Neural crest cell (in vitro differentiated cells): ENCODE measurements around the gene UMPS. TPM values are rescaled to one million over a fixed set of nuclear protein-coding genes. Genes with fewer than 3 reads are reported as not detected.

Experiments
- DNase-seq: peaks from one replicate; pipeline ENCODE4 v3.0.0; 2021; ENCODE audit warnings: low read depth, mixed read lengths, low spot score
- H3K27ac Mint-ChIP-seq: one replicate; pipeline ENCODE4 v1.8.0; 2021; ENCODE audit warnings: mild to moderate bottlenecking, mixed read lengths; ENCODE audit not compliant: unreplicated experiment
- H3K27me3 Mint-ChIP-seq: 2 replicates; pipeline ENCODE4 v1.8.0; 2021; ENCODE audit warnings: low read depth, mild to moderate bottlenecking, mixed read lengths
- H3K36me3 Mint-ChIP-seq: 2 replicates; pipeline ENCODE4 v1.8.0; 2021; ENCODE audit warnings: low read depth, mild to moderate bottlenecking, mixed read lengths
- H3K4me1 Mint-ChIP-seq: 2 replicates; pipeline ENCODE4 v1.8.0; 2021; ENCODE audit warnings: mixed read lengths
- H3K4me3 Mint-ChIP-seq: one replicate; pipeline ENCODE4 v1.8.0; 2021; ENCODE audit warnings: mild to moderate bottlenecking, mixed read lengths
- H3K9me3 Mint-ChIP-seq: 2 replicates; pipeline ENCODE4 v1.8.0; 2021; ENCODE audit warnings: mixed read lengths
- total RNA-seq: library from RNA; stranded (reverse); gene quantifications from 2 replicates; pipeline ENCODE4 v1.2.1, GENCODE V29; 2021
- TF ChIP-seq, protein P1 (sequence below): fragments of 200-600 bp; sonication (generic); conservative IDR thresholded peaks from 2 replicates; pipeline ENCODE4 v1.5.0; 2021; ENCODE audit warnings: antibody characterized with exemption, mild to moderate bottlenecking

The UMPS gene
- total RNA-seq, 1 donor from 2014 or later = 70.7 TPM

DNA sequence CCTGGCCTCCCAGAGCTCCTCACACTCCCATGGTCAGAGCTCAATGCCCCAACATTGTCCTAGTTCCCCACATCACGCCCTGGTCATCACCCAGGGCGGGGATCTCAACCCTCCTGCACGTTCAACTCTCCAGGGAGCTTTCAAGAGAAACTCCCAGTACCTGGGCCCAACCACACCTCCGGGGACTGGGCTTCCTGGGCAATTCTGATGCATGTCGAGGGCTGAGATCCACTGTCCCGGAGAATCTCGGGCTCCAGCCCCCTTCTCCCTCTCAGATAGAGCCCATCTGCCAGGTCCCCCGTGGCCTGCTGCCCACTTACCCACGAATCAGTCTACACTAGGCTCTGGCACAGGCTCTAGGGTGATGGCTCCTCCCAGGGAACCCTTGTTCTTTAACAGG lies 39.2 kb downstream of the UMPS start:
- peaks cover 37% of the 10 kb centered on the region for H3K4me1 Mint-ChIP-seq
- TF ChIP-seq, protein P1, sequence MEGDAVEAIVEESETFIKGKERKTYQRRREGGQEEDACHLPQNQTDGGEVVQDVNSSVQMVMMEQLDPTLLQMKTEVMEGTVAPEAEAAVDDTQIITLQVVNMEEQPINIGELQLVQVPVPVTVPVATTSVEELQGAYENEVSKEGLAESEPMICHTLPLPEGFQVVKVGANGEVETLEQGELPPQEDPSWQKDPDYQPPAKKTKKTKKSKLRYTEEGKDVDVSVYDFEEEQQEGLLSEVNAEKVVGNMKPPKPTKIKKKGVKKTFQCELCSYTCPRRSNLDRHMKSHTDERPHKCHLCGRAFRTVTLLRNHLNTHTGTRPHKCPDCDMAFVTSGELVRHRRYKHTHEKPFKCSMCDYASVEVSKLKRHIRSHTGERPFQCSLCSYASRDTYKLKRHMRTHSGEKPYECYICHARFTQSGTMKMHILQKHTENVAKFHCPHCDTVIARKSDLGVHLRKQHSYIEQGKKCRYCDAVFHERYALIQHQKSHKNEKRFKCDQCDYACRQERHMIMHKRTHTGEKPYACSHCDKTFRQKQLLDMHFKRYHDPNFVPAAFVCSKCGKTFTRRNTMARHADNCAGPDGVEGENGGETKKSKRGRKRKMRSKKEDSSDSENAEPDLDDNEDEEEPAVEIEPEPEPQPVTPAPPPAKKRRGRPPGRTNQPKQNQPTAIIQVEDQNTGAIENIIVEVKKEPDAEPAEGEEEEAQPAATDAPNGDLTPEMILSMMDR = no peak
- H3K9me3 Mint-ChIP-seq = no peaks in the 10 kb centered on the region
- H3K4me3 Mint-ChIP-seq = no peak overlapping the region
- no peaks in the 10 kb centered on the region for H3K36me3 Mint-ChIP-seq
- DNase-seq = no peak
- no peak overlapping the region for H3K27ac Mint-ChIP-seq
- H3K27me3 Mint-ChIP-seq = no peaks in the 10 kb centered on the region

DNA sequence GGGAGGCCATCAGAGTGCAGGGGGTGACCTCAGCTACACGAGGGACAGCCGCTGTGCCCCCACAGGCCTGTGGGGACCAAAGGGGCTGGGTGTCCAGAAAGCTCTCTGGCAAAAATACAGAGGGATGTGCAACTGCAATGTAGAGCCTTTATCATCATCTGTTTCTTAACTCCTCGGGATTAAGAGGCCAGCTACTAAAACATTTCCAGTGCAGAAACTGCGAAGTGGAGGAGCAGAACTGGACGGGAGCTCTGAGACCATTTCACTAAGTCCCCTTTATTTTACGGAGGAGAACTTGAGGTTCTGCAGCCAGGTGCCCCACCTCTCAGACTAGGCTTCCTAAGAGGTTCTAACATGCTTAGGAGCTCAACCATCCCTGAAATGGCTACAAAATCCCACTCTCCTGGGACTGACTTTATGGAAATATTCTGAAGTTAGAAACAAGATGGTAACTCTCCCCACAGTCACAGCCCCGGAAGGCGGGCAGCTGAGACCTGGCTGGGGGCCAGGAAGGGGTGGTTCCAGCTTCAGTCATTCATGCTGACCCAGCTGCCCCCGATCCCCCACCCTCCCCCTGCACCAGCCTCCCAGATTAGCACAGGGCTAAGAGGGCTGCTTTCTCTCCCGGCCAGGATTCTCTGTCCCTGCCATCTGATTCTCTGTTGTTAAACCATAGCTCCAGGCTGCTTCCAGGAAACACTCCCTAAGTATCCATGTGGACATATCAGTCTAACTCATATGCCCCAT lies 40.3 kb downstream of the UMPS start:
- H3K27me3 Mint-ChIP-seq = no peaks in the 10 kb centered on the region
- H3K36me3 Mint-ChIP-seq = peaks cover 3% of the 10 kb centered on the region
- DNase-seq = no peak
- TF ChIP-seq, protein P1 = no peak
- H3K9me3 Mint-ChIP-seq = no peaks in the 10 kb centered on the region
- H3K27ac Mint-ChIP-seq = peak overlapping the region; percentile 75
- H3K4me3 Mint-ChIP-seq = no peak overlapping the region
- peaks cover 45% of the 10 kb centered on the region for H3K4me1 Mint-ChIP-seq

DNA sequence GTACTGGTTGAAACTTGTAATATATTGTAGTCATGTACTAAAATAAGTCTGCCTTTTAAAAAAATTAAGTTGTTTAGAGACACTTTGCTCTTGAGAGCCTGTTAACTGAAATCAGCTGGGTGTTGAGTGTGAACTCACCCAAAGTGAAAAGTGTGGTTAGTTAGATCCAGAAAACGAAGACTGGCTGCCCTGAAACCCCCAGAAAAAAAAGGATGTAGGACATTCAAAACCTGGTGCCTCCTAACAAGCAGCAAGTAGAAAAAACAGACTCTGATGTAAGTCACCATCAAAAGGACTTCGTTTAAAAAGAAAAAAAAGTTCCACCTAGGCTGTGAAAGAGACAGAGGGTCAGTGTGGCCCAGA lies 40.8 kb downstream of the UMPS start:
- peak overlapping the region; percentile 75 for H3K27ac Mint-ChIP-seq
- H3K27me3 Mint-ChIP-seq = no peaks in the 10 kb centered on the region
- H3K4me3 Mint-ChIP-seq = no peak overlapping the region
- TF ChIP-seq, protein P1 = no peak
- H3K4me1 Mint-ChIP-seq = peaks cover 45% of the 10 kb centered on the region
- H3K9me3 Mint-ChIP-seq = no peaks in the 10 kb centered on the region
- peaks cover 3% of the 10 kb centered on the region for H3K36me3 Mint-ChIP-seq
- no peak for DNase-seq

DNA sequence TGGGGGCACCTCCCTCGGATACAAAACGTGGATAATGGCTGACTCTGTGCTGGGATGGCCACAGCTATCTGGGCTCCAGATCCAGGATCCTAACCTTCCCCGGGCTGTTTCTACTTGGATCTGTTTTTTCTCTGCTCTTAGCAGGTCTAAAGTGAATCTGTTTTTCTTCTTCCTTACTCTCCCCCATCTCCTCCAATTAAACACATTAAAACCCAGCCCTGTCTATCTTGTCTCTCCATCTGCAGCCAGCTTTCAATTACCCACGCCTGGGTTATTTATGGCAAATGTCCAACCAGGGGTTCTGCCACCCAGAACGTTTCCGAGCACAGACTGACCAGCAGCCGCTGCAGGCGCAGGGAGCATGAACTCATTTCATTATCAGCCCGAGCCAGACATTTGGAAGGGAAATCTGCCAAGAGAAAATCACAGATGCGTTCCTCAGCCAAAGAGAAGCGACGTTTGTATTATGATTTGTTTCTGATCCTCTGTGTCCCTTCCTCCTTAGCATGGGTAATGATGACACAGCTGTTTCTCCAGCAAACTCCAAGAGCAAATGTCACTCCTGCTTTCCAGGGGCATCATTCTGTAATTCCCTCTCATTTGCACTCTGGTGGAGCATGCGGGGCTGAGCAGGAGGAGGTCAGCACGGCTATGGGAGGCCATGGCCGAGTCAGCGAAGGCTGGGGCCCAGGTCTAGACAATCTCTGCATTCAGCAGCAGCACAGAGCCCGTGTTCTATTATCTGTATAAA lies 42.0 kb downstream of the UMPS start:
- Mint-ChIP-seq H3K36me3 (peaks cover 3% of the 10 kb centered on the region), H3K4me3 (peak overlapping the region; percentile 9), H3K27me3 (no peaks in the 10 kb centered on the region), H3K4me1 (peaks cover 51% of the 10 kb centered on the region), H3K9me3 (no peaks in the 10 kb centered on the region), H3K27ac (peak overlapping the region; percentile 20)
- DNase-seq = no peak
- TF ChIP-seq, protein P1 = no peak

DNA sequence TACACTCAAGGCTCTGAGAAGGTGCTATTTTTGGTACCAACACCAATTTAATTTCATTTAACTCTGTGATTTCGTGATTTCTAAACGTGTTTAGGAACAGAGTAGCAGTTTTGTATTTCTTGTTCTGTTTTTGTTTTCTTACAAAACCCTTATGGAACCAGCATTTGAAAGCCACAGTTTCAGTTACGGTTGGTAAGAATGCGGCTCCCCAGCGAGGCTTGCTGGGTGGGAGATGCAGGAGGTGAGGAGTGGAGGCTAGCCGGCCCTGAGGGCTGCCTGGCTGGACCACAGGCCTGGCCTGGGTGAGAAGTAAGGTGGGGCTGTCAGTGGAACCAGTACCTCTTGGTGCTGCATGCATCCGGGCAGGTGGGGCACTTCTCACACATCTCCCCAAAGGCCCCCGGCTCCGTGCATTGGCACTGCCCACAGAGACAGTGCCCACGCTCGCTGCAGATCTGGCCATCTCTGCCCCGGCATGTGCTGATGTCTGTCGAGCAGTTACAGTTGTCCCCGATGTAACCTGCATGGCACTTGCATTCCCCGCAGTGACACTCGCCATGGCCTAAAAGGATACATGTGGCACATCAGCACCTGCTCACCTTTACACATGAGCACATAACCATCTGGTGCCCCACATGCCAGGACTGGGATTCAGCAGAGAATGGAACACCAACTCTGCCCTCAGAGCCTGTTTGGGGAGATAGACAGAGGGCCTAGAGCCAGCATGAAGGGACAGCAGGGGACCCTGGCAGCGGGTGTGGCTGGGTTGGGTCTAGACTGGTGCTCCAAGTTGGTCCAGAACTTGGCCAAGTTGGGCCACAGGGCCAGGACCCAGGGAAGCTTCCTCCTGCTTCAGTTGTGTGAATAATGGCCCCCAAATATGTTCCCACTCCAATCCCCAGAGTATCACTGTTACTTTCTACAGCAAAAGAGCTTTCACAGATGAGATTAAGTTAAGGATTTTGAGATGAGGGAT lies 43.4 kb downstream of the UMPS start:
- Mint-ChIP-seq H3K27ac (peak overlapping the region; percentile 55), H3K36me3 (peaks cover 7% of the 10 kb centered on the region), H3K4me3 (no peak overlapping the region), H3K27me3 (no peaks in the 10 kb centered on the region), H3K9me3 (no peaks in the 10 kb centered on the region), H3K4me1 (peaks cover 61% of the 10 kb centered on the region)
- DNase-seq = no peak
- TF ChIP-seq, protein P1 = no peak
